GM12878 (cell line): ENCODE measurements around the gene PSMA8. TPM values are rescaled to one million over a fixed set of nuclear protein-coding genes. Genes with fewer than 3 reads are reported as not detected.
A peak's percentile ranks its signal among the peaks of the same experiment; 100 is the strongest.

Source experiments
- ATAC-seq: fragments of 200-7000 bp; cut with Tn5 transposase; 3 replicates; pipeline ENCODE4 v1.9.1; 2020; ENCODE audit warnings: mild to moderate bottlenecking, moderate library complexity
- BruUV-seq: library from RNA; stranded (reverse); fragments of 400-500 nt; replicated peaks from 2 replicates; lab custom pipeline; 2021; lab: Mats Ljungman, UMichigan
- CTCF ChIA-PET: fragments of 300-600 bp; sonication (Branson Sonifier 250); formaldehyde crosslinking; extraction: SDS; loops from one replicate; lab custom pipeline; 2021; ENCODE audit warnings: inconsistent platforms; lab: Yijun Ruan, JAX
- POLR2A ChIA-PET: fragments of 350-600 bp; formaldehyde crosslinking; extraction: SDS; loops from one replicate; lab custom pipeline; 2021; ENCODE audit warnings: inconsistent platforms; lab: Charles Lee
- RAD21 ChIA-PET: fragments of 300-600 bp; sonication (Branson Sonifier 250); formaldehyde crosslinking; loops from one replicate; lab custom pipeline; 2023; ENCODE audit warnings: antibody characterized with exemption; ENCODE audit not compliant: unreplicated experiment; lab: Charles Lee
- SMC1A ChIA-PET: fragments of 300-600 bp; sonication (Branson Sonifier 250); formaldehyde crosslinking; loops from one replicate; lab custom pipeline; 2023; ENCODE audit not compliant: unreplicated experiment, uncharacterized antibody; lab: Charles Lee
- DNase-seq: peaks from one replicate; pipeline ENCODE4 v3.0.0-alpha.2; 2011; ENCODE audit warnings: low read depth, low spot score
- FAIRE-seq: peaks from 3 replicates; lab custom pipeline; 2011; peaks lifted over from hg19 to GRCh38; lab: Jason Lieb, UNC
- H2AFZ ChIP-seq: 2 replicates; pipeline ENCODE4 v1.6.0; 2011; ENCODE audit warnings: low read depth, low read length, control low read depth; ENCODE audit not compliant: control insufficient read depth
- H3K27ac ChIP-seq: 2 replicates; pipeline ENCODE4 v1.5.1; 2011; ENCODE audit warnings: control low read depth; ENCODE audit not compliant: control insufficient read depth, insufficient read depth
- H3K27me3 ChIP-seq, 2 experiments: replicated peaks in 1 of 2; 2 replicates each; pipeline versions ENCODE4 v1.6.0 to v1.6.1; 2011; ENCODE audit warnings: low read length in 1 of 2; ENCODE audit not compliant: control insufficient read depth in 2 of 2, insufficient read depth in 2 of 2
- H3K36me3 ChIP-seq, 2 experiments: 2 replicates each; pipeline ENCODE4 v1.5.1; 2011; ENCODE audit warnings: low read length in 1 of 2; ENCODE audit not compliant: control insufficient read depth in 2 of 2, insufficient read depth in 2 of 2
- H3K4me1 ChIP-seq: 2 replicates; pipeline ENCODE4 v1.6.1; 2011; ENCODE audit warnings: mild to moderate bottlenecking, low read length, moderate library complexity, mixed read lengths; ENCODE audit not compliant: control insufficient read depth, insufficient read depth
- H3K4me2 ChIP-seq: 2 replicates; pipeline ENCODE4 v1.6.0; 2011; ENCODE audit warnings: control low read depth; ENCODE audit not compliant: control insufficient read depth, insufficient read depth
- H3K4me3 ChIP-seq: fragments of 200-600 bp; sonication (generic); 2 replicates; pipeline ENCODE4 v1.5.1; 2016
- H3K79me2 ChIP-seq: 2 replicates; pipeline ENCODE4 v1.6.0; 2011; ENCODE audit warnings: low read length; ENCODE audit not compliant: control insufficient read depth, insufficient read depth
- H3K9ac ChIP-seq: 2 replicates; pipeline ENCODE4 v1.8.0; 2011; ENCODE audit warnings: low read length, control low read depth, mixed read lengths; ENCODE audit not compliant: control insufficient read depth, insufficient read depth
- H3K9me3 ChIP-seq: replicated peaks from 3 replicates; pipeline ENCODE4 v1.5.1; 2011; ENCODE audit warnings: mild to moderate bottlenecking, low read length; ENCODE audit not compliant: control insufficient read depth, insufficient read depth
- H4K20me1 ChIP-seq: 2 replicates; pipeline ENCODE4 v1.6.0; 2011; ENCODE audit not compliant: control insufficient read depth, insufficient read depth
- CBFB ChIP-seq: IDR thresholded peaks from 2 replicates; pipeline ENCODE4 v1.6.1; 2016; ENCODE audit warnings: antibody characterized with exemption, low read depth
- CBX3 ChIP-seq: fragments of 200-600 bp; sonication (generic); IDR thresholded peaks from 2 replicates; pipeline ENCODE4 v1.6.1; 2016; ENCODE audit warnings: low read depth, borderline replicate concordance
- MTA2 ChIP-seq: fragments of 450-650 bp; IDR thresholded peaks from 2 replicates; pipeline ENCODE4 v1.6.1; 2016; ENCODE audit warnings: low read depth, mild to moderate bottlenecking, moderate library complexity
- MTA3 ChIP-seq: IDR thresholded peaks from 2 replicates; pipeline ENCODE4 v1.6.1; 2012; ENCODE audit warnings: low read length, inconsistent platforms, borderline replicate concordance
- MYB ChIP-seq: fragments of 150-350 bp; IDR thresholded peaks from 2 replicates; pipeline ENCODE4 v1.6.1; 2014; ENCODE audit warnings: mild to moderate bottlenecking, low read depth, low read length, borderline replicate concordance
- NR2C2 ChIP-seq: IDR thresholded peaks from 2 replicates; pipeline ENCODE4 v1.6.1; 2011; ENCODE audit warnings: borderline replicate concordance, low read depth; ENCODE audit not compliant: control insufficient read depth, insufficient read length
- NR2F1 ChIP-seq: fragments of 450-650 bp; conservative IDR thresholded peaks from 2 replicates; pipeline ENCODE4 v1.6.1; 2017; ENCODE audit warnings: mild to moderate bottlenecking
- PAX8 ChIP-seq: fragments of 450-650 bp; IDR thresholded peaks from 2 replicates; pipeline ENCODE4 v1.6.1; 2017; ENCODE audit warnings: mild to moderate bottlenecking, moderate library complexity
- PML ChIP-seq: IDR thresholded peaks from 2 replicates; pipeline ENCODE4 v1.6.1; 2012; ENCODE audit warnings: low read length, inconsistent platforms
- RAD21 ChIP-seq: IDR thresholded peaks from 2 replicates; pipeline ENCODE4 v1.6.1; 2011; ENCODE audit warnings: mild to moderate bottlenecking, low read depth, low read length, moderate library complexity; ENCODE audit not compliant: insufficient read depth
- RCOR1 ChIP-seq: conservative IDR thresholded peaks from 2 replicates; pipeline ENCODE4 v1.6.1; 2012; ENCODE audit warnings: low read depth, low read length, improper control_type of control experiment
- SREBF2 ChIP-seq: IDR thresholded peaks from 2 replicates; pipeline ENCODE4 v1.6.1; 2012; ENCODE audit warnings: mild to moderate bottlenecking, low read length
- WRNIP1 ChIP-seq: IDR thresholded peaks from 2 replicates; pipeline ENCODE4 v1.6.1; 2011; ENCODE audit warnings: low read depth, low read length, improper control_type of control experiment, borderline replicate concordance
- WGBS: methylation state at CpG from one replicate; pipeline ENCODE4 v1.1.6; 2016; ENCODE audit warnings: low lambda C conversion rate; ENCODE audit not compliant: insufficient replicate concordance, insufficient coverage; ENCODE audit errors: missing lambda C conversion rate; 5-methylcytosine and 5-hydroxymethylcytosine counted together
- in situ Hi-C: fragments of 300-500 bp; cut with MboI; formaldehyde crosslinking; loops from 9 replicates; pipeline ENCODE4 v1.14.3; 2018; ENCODE audit warnings: mixed read lengths
- intact Hi-C: fragments of 100-400 bp; cut with micrococcal nuclease; formaldehyde crosslinking; loops from one replicate; pipeline ENCODE4 v1.14.2; 2022; ENCODE audit not compliant: unreplicated experiment
- polyA plus RNA-seq, 11 experiments: library from polyadenylated mRNA; depleted of rRNA in 4 of 11; unstranded in 6 of 11; stranded (reverse) in 5 of 11; fragments of >200 nt; fragmentation: Nextera tagmentation in 4 of 11; fragmentation: Illumina TruSeq in 1 of 11; extraction: Ambion mirVana in 4 of 11; extraction: Trizol in 1 of 11; gene quantifications; 1 replicate in 1 of 11; 2 replicates in 10 of 11; pipeline versions ENCODE4 v1.2.1 to v1.2.3, GENCODE V29; 2011 to 2016; ENCODE audit warnings: inconsistent platforms in 2 of 11, missing spikeins in 2 of 11, low read depth in 1 of 11
- total RNA-seq, 4 experiments: library from RNA; depleted of rRNA in 3 of 4; stranded (reverse); fragments of >200 nt in 3 of 4; fragmentation: Illumina TruSeq in 1 of 4; extraction: Trizol in 1 of 4; gene quantifications; 2 replicates each; pipeline versions ENCODE4 v1.2.1 to v1.2.3, GENCODE V29; 2013 to 2021
- TF ChIP-seq, protein P1 (sequence below), 3 experiments: IDR thresholded peaks in 2 of 3; conservative IDR thresholded peaks in 1 of 3; 2 replicates each; pipeline ENCODE4 v1.5.1; 2011; ENCODE audit warnings: low read depth in 3 of 3, low read length in 3 of 3, mild to moderate bottlenecking in 3 of 3, control low read depth in 2 of 3, moderate library complexity in 2 of 3, inconsistent platforms in 1 of 3, mixed read lengths in 1 of 3; ENCODE audit not compliant: control insufficient read depth in 2 of 3, insufficient read depth in 1 of 3; ENCODE audit errors: extremely low read depth in 1 of 3
- TF ChIP-seq, protein P2 (sequence below): fragments of 450-650 bp; IDR thresholded peaks from 2 replicates; pipeline ENCODE4 v1.6.1; 2017; ENCODE audit warnings: antibody characterized with exemption, mild to moderate bottlenecking, moderate library complexity

The PSMA8 gene
- total and polyA plus RNA-seq, 10 of the 15 experiments (the other 5 are each of a cell fraction or from before 2014, with no cell fraction given) = 0.07 to 0.15 (median 0.09) TPM; not detected in 6

DNA sequence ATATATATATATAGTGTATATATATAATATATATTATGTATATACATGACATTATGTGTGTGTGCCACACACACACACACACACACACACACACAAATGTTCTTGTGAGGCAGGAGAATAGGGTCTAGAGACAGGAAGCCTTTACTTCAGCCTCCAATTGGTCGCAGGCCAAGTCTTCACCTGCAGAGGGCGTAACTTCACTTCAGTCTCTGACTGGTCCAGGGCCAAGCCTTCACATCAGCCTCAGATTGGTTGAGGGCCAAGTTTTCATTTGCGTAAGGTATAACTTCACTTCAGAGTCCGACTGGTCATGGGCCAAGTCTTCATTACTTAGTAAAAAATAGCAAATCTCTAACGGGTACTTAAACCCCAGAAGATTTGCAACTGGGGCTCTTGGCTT, 30.1 kb upstream of the PSMA8 start:
- CTCF ChIA-PET = interaction anchor here (0.7 to 2.0 kb wide), 7 partner anchors 10 to 723 kb away, joined by 3 to 8 read pairs (median 3); no protein-coding TSS in a partner anchor
- Histone ChIP-seq H3K4me1 (no peaks in the 10 kb centered on the region), H3K36me3 (no peaks in the 10 kb centered on the region), H3K4me2 (no peak overlapping the region), H3K27ac (no peak overlapping the region), H2AFZ (no peak overlapping the region), H4K20me1 (no peaks in the 10 kb centered on the region), H3K9ac (no peak overlapping the region), H3K9me3 (no peaks in the 10 kb centered on the region; the same call in 2 of the 3 replicates), H3K79me2 (no peaks in the 10 kb centered on the region), H3K4me3 (no peak overlapping the region), H3K27me3 (no peaks in the 10 kb centered on the region)
- SMC1A ChIA-PET = interaction anchor here (0.6 to 1.5 kb wide), 7 partner anchors 14 to 280 kb away, joined by 3 to 4 read pairs (median 3); no protein-coding TSS in a partner anchor
- POLR2A ChIA-PET = no interaction called here
- peak; percentile 86 for ATAC-seq
- intact Hi-C loops (no loop called here), in situ Hi-C loops (no loop called here)
- RAD21 ChIA-PET = interaction anchor here (0.6 to 1.2 kb wide), 3 partner anchors 203 to 543 kb away, joined by 3 read pairs; no protein-coding TSS in a partner anchor
- no peak for DNase-seq
- no TSS peak for BruUV-seq
- 38% methylated on average over 5 of the region's 5 CpGs for WGBS
- TF ChIP-seq CBX3 (no peak), MYB (no peak), PAX8 (no peak), NR2F1 (no peak), WRNIP1 (no peak), NR2C2 (no peak), RCOR1 (no peak), SREBF2 (no peak), MTA3 (no peak), CBFB (no peak), MTA2 (no peak), RAD21 (peak; percentile 22; the same call in 1 of the 2 replicates), PML (no peak)
- TF ChIP-seq, protein P1, sequence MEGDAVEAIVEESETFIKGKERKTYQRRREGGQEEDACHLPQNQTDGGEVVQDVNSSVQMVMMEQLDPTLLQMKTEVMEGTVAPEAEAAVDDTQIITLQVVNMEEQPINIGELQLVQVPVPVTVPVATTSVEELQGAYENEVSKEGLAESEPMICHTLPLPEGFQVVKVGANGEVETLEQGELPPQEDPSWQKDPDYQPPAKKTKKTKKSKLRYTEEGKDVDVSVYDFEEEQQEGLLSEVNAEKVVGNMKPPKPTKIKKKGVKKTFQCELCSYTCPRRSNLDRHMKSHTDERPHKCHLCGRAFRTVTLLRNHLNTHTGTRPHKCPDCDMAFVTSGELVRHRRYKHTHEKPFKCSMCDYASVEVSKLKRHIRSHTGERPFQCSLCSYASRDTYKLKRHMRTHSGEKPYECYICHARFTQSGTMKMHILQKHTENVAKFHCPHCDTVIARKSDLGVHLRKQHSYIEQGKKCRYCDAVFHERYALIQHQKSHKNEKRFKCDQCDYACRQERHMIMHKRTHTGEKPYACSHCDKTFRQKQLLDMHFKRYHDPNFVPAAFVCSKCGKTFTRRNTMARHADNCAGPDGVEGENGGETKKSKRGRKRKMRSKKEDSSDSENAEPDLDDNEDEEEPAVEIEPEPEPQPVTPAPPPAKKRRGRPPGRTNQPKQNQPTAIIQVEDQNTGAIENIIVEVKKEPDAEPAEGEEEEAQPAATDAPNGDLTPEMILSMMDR (IDR thresholded peaks at IDR 0.05 in 2 of 3, conservative IDR thresholded peaks at IDR 0.05 in 1 of 3; ENCODE audit: control insufficient read depth in 2 of 3, extremely low read depth in 1 of 3, insufficient read depth in 1 of 3, low read depth in 3 of 3, low read length in 3 of 3) = peak; percentile 15 to 39 (median 23); a peak in 3 of 6 replicates
- TF ChIP-seq, protein P2, sequence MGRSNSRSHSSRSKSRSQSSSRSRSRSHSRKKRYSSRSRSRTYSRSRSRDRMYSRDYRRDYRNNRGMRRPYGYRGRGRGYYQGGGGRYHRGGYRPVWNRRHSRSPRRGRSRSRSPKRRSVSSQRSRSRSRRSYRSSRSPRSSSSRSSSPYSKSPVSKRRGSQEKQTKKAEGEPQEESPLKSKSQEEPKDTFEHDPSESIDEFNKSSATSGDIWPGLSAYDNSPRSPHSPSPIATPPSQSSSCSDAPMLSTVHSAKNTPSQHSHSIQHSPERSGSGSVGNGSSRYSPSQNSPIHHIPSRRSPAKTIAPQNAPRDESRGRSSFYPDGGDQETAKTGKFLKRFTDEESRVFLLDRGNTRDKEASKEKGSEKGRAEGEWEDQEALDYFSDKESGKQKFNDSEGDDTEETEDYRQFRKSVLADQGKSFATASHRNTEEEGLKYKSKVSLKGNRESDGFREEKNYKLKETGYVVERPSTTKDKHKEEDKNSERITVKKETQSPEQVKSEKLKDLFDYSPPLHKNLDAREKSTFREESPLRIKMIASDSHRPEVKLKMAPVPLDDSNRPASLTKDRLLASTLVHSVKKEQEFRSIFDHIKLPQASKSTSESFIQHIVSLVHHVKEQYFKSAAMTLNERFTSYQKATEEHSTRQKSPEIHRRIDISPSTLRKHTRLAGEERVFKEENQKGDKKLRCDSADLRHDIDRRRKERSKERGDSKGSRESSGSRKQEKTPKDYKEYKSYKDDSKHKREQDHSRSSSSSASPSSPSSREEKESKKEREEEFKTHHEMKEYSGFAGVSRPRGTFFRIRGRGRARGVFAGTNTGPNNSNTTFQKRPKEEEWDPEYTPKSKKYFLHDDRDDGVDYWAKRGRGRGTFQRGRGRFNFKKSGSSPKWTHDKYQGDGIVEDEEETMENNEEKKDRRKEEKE = no peak
- FAIRE-seq = no peak
